HG03139 (cell line): Measurements from ENCODE around the gene MGRN1.
A peak's percentile ranks its signal among the peaks of the same experiment; 100 is the strongest.
"Not testable (repeated sequence)": the region's sequence is repeated elsewhere in the genome, so short reads cannot be mapped to it uniquely, and the experiment has no call there.

Experiments used
- ATAC-seq: cut with Tn5 transposase; IDR thresholded peaks from one replicate; pipeline ENCODE4 v1.9.1; 2021; ENCODE audit not compliant: unreplicated experiment

The MGRN1 gene

DNA sequence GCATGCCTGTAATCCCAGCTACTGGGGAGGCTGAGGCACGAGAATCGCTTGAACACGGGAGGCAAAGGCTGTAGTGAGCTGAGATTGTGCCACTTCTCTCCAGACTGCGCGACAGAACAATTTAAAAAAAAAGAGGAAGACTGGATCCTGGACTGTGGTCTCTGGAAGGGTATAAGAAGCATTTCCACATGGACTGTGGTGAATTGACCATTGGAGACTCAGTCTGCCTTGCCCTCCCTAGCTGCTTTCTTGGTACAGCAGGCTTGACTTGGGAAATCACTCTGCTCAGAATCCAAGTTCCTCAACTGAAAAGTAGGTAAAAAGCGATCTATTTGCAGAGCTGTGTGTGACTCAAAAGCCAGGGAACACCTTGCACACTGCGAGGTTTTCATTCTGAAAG, 1.0 kb upstream of the MGRN1 start:
- ATAC-seq, result no peak

DNA sequence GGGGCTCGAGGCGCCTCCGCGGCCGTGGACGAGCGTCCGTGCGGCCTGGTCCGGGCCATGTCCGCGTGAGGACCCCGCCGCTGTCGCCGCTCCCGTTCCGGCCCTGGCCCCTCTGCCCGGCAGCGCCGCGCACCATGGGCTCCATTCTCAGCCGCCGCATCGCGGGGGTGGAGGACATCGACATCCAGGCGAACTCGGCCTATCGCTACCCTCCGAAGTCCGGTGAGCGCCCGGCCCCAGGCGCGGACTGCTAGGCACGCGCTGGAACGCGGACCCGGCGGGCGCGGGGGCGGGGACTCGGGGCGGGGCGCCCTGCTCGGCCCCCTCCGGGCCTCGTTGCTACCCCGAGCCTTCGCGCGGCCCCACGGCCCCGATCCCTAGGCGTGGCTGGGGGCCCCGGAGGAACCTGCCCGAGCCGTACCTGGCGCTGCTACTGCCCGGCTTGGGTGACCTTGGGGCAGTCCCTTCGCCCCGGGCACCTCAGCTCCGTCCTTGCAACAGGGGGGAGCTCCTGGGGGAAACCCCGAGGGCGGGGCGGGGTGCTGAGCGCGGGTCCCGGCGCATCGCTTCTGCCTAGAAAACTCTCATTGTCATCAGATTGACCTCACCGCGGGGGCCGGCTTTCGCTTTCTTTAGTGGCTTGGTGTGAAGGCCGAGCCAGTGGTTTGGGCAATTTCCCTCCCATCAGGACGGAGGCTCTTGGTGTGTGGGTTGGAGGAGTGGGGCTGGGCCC, 367 bp downstream of the MGRN1 start:
- ATAC-seq, result peak; percentile 45

- peak; percentile 16 for ATAC-seq
Measured at GRCh38 chr16:4625560-4626159, 1.0 kb downstream of the MGRN1 start.

GRCh38 chr16:4626396-4626795, 1.8 kb downstream of the MGRN1 start:
- ATAC-seq, result no peak

GRCh38 chr16:4628283-4628682, 3.7 kb downstream of the MGRN1 start:
- no peak for ATAC-seq

- no peak for ATAC-seq
Measured at GRCh38 chr16:4631444-4631843, 6.8 kb downstream of the MGRN1 start.

GRCh38 chr16:4633910-4634635, 9.4 kb downstream of the MGRN1 start:
- ATAC-seq, result no peak

GRCh38 chr16:4634768-4635167, 10.1 kb downstream of the MGRN1 start:
- no peak for ATAC-seq

DNA sequence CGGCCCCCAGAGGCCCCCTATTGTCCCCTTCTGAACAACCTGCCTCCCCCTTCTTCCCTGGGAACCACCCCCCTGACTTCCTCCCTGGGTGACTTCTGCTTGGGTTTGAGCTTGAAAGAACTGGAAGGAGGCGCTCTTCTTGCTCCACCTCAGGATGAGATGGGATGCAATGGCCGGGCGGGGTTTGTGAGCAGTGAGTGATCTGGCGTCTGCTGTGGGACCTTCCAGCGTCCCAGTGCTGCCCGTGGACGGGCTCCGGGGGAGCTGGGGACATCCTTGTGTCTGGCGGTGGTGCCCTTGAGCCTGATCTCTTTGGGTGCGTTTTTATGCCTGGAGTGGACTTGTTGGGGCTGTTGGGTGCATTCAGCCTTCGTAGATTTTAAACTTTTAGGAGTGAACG, 11.6 kb downstream of the MGRN1 start:
- ATAC-seq, result no peak

DNA sequence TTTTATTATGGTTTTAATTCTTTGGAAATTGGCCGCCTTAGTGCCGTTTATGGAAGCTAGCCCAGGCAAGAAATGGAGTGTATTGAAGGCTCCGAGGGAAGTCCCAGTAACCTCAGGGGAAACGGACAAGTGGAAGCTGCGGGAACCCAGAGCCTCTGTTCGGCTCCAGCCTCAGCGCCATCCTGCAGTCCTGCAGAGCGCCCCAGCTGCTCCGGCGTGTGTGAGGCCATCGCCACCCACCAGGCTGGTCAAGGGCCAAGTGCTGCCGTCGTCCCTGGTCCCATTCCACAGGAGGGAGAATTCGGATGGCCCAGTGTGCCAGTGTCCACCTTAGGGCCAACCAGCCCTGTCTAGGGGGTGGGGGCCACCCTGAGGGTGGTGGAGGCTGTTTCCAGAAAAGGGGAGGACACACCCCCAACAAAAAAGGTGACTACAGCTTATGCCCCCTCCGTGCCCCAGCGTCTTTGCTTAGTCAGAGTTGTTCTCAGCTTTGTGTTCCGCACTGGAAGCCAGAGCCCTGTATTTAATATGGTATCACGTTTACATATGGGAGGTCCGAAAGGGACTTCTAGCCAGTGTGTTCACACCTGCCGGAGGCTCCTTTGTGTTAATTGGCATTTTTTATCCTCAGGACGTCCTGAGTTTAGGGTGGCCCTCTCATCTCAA, 13.0 kb downstream of the MGRN1 start:
- ATAC-seq, result no peak

DNA sequence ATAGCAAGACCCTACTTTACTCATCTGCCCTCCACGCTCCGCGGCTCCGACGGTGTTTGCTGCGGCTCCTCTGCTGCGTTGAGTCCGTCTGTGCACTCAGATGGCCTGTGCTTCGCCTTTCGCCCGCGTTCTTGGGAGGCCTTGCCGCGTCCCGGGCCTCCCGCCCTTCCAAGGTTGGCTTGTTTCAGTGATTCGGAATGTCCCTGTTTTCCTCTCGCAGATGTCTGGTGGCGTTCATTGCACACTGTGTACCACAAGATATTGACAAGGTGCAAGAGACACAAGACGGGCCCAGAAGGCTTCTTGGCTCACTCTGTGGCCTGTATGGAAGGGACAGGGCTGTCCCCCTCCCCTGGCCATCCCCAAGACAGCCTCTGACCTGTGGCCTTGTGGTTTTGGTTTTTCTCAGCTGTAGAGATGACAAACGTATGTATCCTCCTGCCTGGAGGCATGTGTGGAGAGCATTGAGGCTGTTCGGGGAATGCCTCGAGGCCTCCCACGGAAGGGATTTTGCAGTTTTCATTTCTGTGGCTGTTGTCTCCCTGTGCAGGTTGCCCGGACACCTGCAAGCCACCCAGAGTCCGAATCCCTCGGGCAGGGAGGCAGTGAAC, 15.4 kb downstream of the MGRN1 start:
- ATAC-seq, result no peak

DNA sequence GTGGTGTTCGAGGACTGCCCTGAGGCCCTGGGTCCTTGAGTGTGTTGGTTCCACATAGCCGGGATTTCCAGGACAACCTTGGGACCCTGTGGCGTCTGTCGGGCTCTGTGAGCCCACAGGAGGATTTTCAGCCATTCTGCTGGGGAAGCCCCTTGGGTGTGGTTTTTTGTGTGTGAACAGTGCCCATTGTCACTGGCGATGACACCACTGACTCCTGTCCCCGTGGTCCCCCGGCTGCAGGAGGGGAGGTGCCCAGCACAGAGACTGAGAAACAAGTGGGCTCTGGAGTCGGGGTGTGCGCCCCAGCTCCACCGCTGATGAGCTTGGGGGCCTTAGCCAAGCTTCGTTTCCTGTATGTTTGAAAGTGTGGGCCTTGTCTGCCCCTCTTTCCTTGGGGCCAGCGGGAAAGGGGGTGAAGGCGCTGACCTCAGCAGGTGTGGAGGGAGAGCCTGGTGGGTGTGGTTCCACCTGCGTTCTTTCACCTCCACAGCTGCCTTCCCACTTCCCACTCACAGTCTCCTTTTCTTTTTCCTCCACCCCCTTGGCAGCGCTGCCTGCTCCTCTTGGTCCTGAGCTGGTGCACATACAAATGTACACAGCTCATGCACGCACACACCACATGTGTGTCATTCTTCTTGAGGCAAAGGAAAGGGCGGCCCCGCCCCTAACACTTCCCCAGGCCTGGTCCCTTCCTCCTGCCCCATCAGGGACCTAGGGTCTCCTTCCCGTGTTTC, 16.1 kb downstream of the MGRN1 start:
- ATAC-seq, result no peak

DNA sequence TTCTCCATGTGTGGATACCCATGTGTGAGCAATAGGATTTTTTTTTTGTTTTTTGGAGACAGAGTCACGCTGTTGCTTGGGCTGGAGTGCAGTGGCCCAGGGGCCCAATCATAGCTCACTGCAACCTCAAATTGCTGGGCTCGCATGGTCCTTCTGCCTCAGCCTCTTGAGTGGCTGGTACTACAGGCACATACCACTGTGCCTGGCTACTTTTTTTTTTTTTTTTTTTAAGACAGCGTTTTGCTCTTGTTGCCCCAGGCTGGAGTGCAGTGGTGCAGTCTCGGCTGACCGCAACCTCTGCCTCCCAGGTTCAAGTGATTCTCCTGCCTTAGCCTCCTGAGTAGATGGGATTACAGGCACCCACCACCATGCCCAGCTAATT, 16.7 kb downstream of the MGRN1 start:
- no peak for ATAC-seq

GRCh38 chr16:4641895-4642294, 17.3 kb downstream of the MGRN1 start:
- no peak for ATAC-seq

DNA sequence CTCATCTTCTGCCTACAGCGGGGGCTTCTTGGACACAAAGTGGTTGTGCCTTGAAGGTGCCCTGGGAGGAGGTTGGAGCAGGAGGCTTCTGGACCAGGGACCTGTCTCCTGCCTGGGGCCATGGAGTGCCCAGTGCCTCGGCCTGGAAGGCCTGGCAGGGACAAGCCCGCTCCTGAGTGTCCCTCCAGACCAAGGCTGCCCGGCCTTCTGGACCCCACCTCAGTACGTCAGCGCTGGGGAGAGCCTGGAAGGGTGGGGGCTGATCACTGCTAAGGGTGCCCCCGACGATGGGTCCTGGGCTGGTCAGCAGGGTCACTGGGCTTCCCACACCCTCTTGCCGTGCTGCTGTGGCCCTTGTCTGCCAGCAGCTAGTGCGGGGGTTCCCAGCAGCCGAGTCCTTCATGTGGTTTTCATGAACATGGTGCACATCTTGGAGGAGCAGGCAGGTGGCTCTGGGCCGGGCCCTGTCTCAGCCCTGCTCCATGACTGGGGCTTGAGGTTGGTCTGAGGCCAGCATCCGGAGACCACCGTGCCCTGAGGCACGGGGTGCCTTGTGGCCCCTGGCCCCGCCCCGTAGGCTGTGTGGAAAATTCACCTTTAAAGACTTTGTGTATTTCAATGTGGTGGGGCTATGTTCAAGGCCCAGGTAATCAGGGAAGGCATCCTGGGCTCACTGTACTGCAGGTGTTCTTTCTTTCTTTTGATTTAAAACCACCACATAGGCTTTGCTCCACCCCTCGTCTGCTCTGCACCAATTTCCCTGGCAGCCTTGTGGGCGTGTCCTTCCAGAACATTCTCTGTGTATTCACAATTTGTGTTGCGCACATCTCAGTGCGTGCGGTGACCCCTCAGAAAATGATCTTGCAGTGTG, 22.4 kb downstream of the MGRN1 start:
- ATAC-seq, result no peak

- ATAC-seq, result no peak
Measured at GRCh38 chr16:4647644-4647980, 23.0 kb downstream of the MGRN1 start.

GRCh38 chr16:4648917-4649316, 24.3 kb downstream of the MGRN1 start:
- ATAC-seq, result no peak

DNA sequence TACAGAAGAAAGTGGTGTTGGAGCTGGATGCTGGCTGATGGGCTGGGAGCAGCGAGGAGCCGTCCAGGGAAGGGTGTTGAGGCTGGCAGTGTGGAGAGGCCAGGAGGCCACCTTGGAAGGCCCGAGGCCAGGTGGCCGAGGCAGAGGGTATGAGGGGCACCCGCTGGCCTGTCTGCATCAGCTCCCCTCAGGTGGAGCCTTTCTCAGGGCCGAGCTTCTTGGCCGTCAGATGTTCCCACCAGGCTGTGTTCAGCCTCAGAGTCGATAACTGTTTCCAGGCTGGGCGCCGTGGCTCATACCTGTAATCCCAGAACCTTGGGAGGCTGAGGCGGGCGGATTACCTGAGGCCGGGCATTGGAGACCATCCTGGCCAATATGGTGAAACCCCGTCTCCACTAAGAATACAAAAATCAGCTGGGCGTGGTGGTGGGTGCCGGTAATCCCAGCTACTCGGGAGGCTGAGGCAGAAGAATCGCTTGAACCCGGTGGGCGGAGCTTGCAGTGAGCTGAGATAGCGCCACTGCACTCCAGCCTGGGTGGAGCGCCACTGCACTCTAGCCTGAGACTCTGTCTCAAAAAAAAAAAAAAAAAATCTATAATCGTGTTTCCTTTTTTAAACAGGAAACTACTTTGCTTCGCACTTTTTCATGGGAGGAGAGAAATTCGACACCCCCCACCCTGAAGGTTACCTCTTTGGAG, 25.3 kb downstream of the MGRN1 start:
- ATAC-seq, result no peak

DNA sequence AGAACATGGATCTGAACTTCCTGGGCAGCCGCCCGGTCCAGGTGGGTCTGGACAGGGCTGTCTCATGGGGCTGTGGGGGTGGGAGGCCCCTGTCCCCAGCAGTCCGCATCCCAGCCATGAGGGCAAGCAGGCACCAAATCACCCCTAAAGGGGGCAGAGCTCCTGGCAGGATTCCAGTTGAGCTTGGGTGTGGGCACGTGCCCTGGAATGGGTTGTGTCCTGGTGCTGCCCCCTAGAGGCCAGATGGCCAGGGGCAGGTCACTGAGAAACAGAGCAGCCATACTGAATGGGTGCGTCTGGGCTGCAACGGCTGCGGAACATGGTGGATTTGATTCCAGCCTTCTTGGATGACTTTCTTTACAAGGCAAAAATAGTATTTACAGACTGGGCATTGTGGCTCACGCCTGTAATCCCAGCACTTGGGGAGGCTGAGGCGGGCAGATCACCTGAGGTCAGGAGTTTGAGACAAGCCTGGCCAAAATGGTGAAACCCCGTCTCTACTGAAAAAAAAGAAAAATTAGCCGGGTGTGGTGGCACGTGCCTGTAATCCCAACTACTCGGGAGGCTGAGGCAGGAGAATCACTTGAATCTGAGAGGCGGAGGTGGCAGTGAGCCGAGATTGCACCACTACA, 25.9 kb downstream of the MGRN1 start:
- not testable (repeated sequence) for ATAC-seq
